DLD1 (cell line): ENCODE data around the gene DYRK1A.

Experiments
- in situ Hi-C: cut with HindIII; loops from 2 replicates; pipeline ENCODE4 v1.10.0; 2017; ENCODE audit warnings: low sequenced_read_pairs

The DYRK1A gene

DNA sequence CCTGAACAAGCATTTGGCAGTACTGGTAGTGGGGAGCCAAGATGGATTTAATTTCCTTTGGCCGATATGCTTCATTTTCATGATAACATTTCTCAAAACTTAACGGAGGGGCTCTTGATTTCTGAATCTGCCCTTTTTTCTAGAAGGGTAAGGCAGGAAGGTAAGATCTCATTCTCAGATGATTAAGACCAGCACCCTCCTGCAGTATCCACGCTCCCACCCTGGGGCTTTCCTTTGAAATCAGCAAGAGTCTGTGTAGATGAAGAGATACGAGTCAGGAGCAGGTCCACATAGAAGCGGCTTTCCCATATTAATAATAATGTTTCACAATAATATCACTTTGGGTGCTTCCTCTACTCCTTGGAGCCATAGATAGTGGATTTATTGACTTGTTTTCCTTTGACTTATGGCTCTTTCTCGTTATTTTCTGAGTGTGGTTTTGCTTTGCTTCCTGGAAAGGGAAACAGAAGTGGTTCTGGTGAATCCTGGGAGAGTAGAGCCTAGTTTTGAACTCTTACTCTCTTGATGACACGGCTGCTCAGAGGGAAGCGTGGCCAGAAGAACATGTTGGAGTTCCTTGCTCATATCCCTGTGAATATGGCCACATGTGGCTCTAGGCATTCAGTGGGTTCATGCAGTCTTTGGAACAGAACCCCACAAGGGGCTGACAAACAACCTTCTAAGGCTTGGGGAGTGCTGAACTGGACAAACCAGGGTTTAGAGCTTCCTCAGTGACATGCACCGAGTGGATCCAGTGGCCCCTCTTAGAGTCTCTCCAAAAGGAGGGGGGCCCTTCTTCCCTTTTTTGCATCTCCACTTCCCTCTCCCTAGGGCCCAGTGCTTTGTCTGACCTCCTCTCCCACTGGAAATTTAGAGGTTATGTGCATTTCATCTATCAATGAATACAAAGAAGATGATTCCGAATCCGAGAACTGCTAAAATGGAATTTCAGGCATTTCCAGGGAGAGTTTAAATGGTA is 195.7 kb downstream of the DYRK1A start:
- in situ Hi-C loops, result no loop called here

- in situ Hi-C loops, result no loop called here
Measured at GRCh38 chr21:37562920-37563640, 196.5 kb downstream of the DYRK1A start.

GRCh38 chr21:37563641-37564340 is 197.2 kb downstream of the DYRK1A start:
- in situ Hi-C loops, result no loop called here

DNA sequence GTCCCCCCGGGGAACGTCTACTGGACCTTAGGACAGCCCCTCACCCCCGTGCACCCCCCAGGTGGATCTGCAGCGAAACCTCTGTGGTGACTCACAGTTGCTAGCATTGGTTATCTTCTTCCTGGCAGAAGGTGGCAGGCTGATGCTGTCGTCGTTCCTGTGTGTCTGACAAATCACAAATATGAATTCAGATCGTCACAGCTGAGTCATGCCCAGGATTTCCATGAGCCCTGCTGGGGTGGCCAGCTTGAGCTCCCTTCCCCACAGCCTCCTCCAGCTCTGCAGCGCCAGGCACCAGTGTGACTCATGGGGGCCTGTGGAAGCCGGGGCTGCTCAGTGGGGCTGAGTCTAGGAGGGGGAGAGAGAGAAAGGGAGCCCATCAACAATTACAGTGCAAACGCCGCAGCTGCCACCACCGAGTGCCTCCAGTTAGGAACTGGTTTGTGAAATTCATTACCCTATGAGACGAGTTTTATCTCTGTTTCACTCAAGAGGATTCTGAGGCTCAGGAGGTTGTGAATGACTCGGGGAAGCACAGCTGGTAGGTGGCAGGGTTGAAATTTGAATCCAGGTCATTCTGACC is 197.9 kb downstream of the DYRK1A start:
- in situ Hi-C loops, result no loop called here

GRCh38 chr21:37564924-37565529 is 198.5 kb downstream of the DYRK1A start:
- in situ Hi-C loops, result no loop called here

GRCh38 chr21:37565530-37566223 is 199.1 kb downstream of the DYRK1A start:
- in situ Hi-C loops, result no loop called here

GRCh38 chr21:37566790-37567615 is 200.4 kb downstream of the DYRK1A start:
- in situ Hi-C loops, result no loop called here

DNA sequence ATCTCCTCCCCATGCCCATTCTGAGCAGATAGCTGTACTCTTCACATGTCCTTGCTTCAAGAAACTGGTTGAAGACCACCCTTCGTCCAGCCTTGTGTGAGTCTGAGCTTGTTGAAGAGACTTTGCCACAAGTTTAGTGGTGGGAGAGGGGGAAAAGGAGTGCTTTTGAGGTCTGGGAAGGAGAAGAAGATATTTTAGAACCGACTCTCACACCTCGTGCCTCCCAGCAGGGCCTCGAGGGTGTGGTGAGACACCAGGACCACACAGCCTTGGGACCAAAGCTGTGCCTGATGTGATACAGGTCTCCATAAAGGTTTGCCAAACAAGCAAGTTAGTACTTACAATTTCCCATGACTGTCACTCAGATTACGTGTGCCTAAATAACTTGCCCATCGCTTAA is 201.8 kb downstream of the DYRK1A start:
- in situ Hi-C loops, result no loop called here

DNA sequence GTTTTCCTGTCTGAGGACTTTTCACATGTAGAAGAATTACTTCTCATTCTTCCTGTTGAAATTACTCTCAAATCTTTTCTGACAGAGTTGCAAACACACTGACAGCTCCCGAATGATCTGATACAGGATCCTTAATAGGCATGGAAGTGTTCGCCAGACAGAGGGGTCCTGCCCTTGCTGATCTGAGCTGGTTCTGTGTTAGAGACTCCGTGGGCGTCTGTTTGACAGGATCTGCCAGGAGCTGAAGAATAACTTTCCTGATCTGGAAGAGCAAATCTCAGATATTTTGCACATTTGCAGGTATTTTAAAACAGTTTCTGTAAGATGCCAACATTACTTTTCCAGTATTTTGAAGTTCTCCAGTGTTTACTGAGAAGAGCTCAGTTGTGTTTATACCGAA is 202.3 kb downstream of the DYRK1A start:
- in situ Hi-C loops, result no loop called here

GRCh38 chr21:37571442-37571841 is 204.9 kb downstream of the DYRK1A start:
- in situ Hi-C loops, result no loop called here

DNA sequence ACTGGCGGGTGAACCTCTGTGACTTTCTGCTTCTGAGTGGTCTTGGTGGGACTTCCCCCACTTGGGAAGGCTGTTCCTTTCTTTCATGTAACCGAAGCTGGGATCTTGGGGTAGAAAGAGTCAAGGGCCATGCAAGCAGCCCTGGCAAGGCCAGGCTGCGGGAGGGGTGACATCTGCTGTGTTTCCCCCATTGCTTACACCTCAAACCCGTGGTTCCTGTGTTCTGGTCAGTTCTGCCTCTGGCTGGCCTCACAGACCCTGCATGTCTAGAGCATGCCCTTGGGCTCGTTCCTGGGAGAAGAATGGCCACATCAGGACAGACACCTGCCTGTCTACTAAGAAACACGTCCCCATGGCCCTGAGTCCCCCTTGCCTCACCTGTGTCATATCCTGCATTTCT is 207.7 kb downstream of the DYRK1A start:
- in situ Hi-C loops, result no loop called here

DNA sequence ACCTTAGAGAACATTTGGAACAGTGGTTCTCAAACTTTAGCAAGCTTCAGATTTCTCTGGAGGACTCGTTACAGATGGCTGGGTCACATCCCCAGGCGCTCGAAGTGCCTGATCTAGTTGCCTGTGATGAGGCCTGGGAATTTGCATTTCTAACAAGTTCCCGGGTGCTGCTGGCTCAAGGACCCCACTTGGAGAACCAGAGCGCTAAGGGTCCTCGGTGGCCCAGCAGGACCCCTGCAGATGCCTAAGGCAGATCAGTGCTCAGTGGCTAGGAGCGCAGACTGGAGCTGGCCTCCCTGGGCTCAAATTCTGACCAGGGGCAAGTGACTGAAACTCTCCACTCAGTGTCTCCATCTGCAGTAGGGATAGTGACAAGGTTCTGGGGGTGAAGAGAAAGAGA is 208.2 kb downstream of the DYRK1A start:
- in situ Hi-C loops, result no loop called here

DNA sequence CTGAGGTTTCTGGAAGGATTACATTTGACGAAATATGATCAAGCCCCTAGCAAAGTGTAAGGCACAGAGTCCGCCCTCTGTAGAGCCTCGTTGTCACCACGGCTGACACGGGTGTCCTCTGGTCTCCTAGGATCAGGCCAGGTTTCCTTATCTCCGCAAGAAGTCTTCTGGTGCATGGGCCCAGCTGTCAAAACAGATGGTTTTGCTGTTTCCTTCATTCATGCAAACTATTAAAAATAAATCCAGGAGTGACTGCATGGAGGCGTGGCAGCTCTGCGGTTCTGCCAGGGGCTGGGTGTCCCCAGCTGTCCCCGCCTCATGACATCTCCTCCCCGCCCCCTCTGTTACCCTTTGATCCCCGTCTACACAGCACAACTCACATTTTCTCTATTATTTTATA is 209.0 kb downstream of the DYRK1A start:
- in situ Hi-C loops, result no loop called here
